HepG2 (cell line): ENCODE measurements around the gene MTA2. TPM values are rescaled to one million over a fixed set of nuclear protein-coding genes. Genes with fewer than 3 reads are reported as not detected.

ENCODE experiments used
- ASH2L ChIP-seq: fragments of 300-600, 200-600 bp; sonication (generic); IDR thresholded peaks from 2 replicates; pipeline ENCODE4 v1.7.0; 2017; ENCODE audit warnings: low read depth, mild to moderate bottlenecking, moderate library complexity, mixed read lengths, low read length; ENCODE audit not compliant: insufficient read length
- ELF3 ChIP-seq: IDR thresholded peaks from 2 replicates; pipeline ENCODE4 v1.6.1; 2016; ENCODE audit warnings: missing genetic modification reagents, missing compliant biosample characterization
- ETV6 ChIP-seq: sonication (generic); formaldehyde crosslinking; conservative IDR thresholded peaks from 2 replicates; pipeline ENCODE4 v1.4.0; 2020; ENCODE audit warnings: missing genetic modification reagents
- IKZF5 ChIP-seq: IDR thresholded peaks from 2 replicates; pipeline ENCODE4 v1.6.1; 2018; ENCODE audit warnings: missing genetic modification reagents, mild to moderate bottlenecking, missing compliant biosample characterization
- PHF8 ChIP-seq: sonication (generic); formaldehyde crosslinking; IDR thresholded peaks from 2 replicates; pipeline ENCODE4 v1.5.0; 2020; ENCODE audit warnings: missing genetic modification reagents
- ZBTB25 ChIP-seq: IDR thresholded peaks from 2 replicates; pipeline ENCODE4 v1.6.1; 2018; ENCODE audit warnings: missing genetic modification reagents
- ZBTB7A ChIP-seq: sonication (generic); formaldehyde crosslinking; IDR thresholded peaks from 2 replicates; pipeline ENCODE4 v1.8.0; 2022; ENCODE audit warnings: mild to moderate bottlenecking, missing genetic modification reagents
- ZNF318 ChIP-seq: sonication (generic); formaldehyde crosslinking; IDR thresholded peaks from 2 replicates; pipeline ENCODE4 v1.4.0; 2020; ENCODE audit warnings: mild to moderate bottlenecking, missing genetic modification reagents
- ZNF451 ChIP-seq: sonication (generic); formaldehyde crosslinking; IDR thresholded peaks from 2 replicates; pipeline ENCODE4 v1.5.0; 2020; ENCODE audit warnings: mild to moderate bottlenecking, missing genetic modification reagents
- ZNF572 ChIP-seq: sonication (generic); formaldehyde crosslinking; IDR thresholded peaks from 2 replicates; pipeline ENCODE4 v1.5.1; 2020; ENCODE audit warnings: mild to moderate bottlenecking, missing genetic modification reagents
- ZNF629 ChIP-seq: sonication (generic); formaldehyde crosslinking; conservative IDR thresholded peaks from 2 replicates; pipeline ENCODE4 v1.5.0; 2020; ENCODE audit warnings: missing genetic modification reagents
- ZZZ3 ChIP-seq: sonication (generic); formaldehyde crosslinking; IDR thresholded peaks from 2 replicates; pipeline ENCODE4 v1.4.0; 2020; ENCODE audit warnings: missing genetic modification reagents, mild to moderate bottlenecking, borderline replicate concordance
- polyA plus RNA-seq, 8 experiments: library from polyadenylated mRNA; depleted of rRNA in 3 of 8; stranded (reverse) in 7 of 8; unstranded in 1 of 8; fragments of >200 nt; fragmentation: Illumina TruSeq in 4 of 8; extraction: Trizol in 4 of 8; gene quantifications; 2 replicates each; pipeline versions ENCODE4 v1.2.1 to v1.2.3, GENCODE V29; 2011 to 2016; ENCODE audit warnings: low read depth in 4 of 8, missing spikeins in 1 of 8, mixed read lengths in 1 of 8; ENCODE audit not compliant: insufficient read depth in 1 of 8
- total RNA-seq, 5 experiments: library from RNA; depleted of rRNA; stranded (reverse); fragments of >200 nt; fragmentation: Illumina TruSeq; extraction: Trizol; gene quantifications; 2 replicates each; pipeline ENCODE4 v1.2.3, GENCODE V29; 2016; ENCODE audit warnings: low read depth in 1 of 5
- TF ChIP-seq, protein P1 (sequence below): sonication (generic); formaldehyde crosslinking; IDR thresholded peaks from 2 replicates; pipeline ENCODE4 v1.4.0; 2020; ENCODE audit warnings: missing genetic modification reagents, borderline replicate concordance

MTA2 gene
- total and polyA plus RNA-seq, 2 of the 13 experiments (the other 11 are each of a cell fraction or from before 2014, with no cell fraction given): 14.0 to 70.0 TPM

DNA sequence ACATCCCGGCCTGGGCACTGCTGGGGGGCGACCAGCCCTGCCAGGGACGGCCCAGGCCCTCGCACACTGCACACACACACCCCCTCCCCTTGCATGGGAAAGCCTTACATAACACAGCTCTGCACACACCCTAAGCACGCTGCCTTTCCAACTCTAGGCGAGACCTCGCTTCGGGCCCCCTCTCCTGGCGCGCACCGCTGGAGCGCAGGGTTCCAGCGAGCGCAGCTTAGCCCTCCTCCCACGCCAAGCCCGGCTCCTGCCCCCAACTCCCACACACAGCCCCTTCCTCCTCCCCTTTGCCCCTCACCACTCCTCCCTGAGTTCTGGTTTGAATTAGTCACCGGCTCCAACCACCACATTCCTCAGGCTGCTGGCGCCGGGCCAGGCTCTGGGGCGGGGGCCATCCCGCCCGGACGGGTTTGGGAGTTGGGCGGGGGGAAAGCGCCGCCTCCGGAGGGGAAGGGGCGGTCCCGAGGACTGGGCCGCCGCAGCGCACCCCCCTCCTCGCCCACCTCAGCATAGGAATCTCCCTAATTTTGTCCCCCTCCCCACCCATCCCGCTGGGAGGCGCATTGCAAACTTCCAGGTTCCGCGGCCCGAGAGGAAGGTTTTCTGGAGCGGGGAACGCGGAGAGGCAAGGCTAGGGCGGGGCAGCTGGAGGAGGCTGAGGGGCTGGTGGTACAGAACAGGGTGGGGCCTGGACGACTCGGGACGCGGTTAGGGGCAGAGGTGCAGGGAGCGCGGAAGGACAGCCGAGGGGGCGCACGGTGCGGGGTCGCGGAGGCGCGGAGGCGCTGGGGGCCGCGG is 56.0 kb downstream of the MTA2 start (continued):
- TF ChIP-seq ZBTB25 (CRISPR knock-in tag) (no peak), ELF3 (no peak), IKZF5 (CRISPR knock-in tag) (peak; percentile 29; the same call in 1 of the 2 replicates), ZBTB7A (CRISPR knock-in tag) (peak; percentile 37; the same call in 1 of the 2 replicates), ETV6 (CRISPR knock-in tag) (no peak), ZNF318 (CRISPR knock-in tag) (peak; percentile 36; the same call in 1 of the 2 replicates), ZNF451 (CRISPR knock-in tag) (peak; percentile 62; the same call in 1 of the 2 replicates), ZNF572 (peak; percentile 89; the same call in 1 of the 2 replicates), PHF8 (CRISPR knock-in tag) (no peak; the same call in none of the 2 replicates), ZZZ3 (CRISPR knock-in tag) (peak; percentile 35; the same call in 1 of the 2 replicates), ZNF629 (CRISPR knock-in tag) (0 out of 2 replicates have a peak, but pooled peaks have one; percentile 8), ASH2L (peak; percentile 39)
- TF ChIP-seq, protein P1, sequence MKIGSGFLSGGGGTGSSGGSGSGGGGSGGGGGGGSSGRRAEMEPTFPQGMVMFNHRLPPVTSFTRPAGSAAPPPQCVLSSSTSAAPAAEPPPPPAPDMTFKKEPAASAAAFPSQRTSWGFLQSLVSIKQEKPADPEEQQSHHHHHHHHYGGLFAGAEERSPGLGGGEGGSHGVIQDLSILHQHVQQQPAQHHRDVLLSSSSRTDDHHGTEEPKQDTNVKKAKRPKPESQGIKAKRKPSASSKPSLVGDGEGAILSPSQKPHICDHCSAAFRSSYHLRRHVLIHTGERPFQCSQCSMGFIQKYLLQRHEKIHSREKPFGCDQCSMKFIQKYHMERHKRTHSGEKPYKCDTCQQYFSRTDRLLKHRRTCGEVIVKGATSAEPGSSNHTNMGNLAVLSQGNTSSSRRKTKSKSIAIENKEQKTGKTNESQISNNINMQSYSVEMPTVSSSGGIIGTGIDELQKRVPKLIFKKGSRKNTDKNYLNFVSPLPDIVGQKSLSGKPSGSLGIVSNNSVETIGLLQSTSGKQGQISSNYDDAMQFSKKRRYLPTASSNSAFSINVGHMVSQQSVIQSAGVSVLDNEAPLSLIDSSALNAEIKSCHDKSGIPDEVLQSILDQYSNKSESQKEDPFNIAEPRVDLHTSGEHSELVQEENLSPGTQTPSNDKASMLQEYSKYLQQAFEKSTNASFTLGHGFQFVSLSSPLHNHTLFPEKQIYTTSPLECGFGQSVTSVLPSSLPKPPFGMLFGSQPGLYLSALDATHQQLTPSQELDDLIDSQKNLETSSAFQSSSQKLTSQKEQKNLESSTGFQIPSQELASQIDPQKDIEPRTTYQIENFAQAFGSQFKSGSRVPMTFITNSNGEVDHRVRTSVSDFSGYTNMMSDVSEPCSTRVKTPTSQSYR (CRISPR knock-in tag): peak; percentile 31; the same call in 1 of the 2 replicates
